Memory B cell (primary cell): ENCODE measurements around the gene NFATC2IP.
"Not testable (repeated sequence)": the region's sequence is repeated elsewhere in the genome, so short reads cannot be mapped to it uniquely, and the experiment has no call there.

ENCODE experiments used
- ATAC-seq: fragments of 150-1000 bp; cut with Tn5 transposase; 2 replicates; pipeline ENCODE4 v1.10.0; 2021; ENCODE audit warnings: low read depth, mild to moderate bottlenecking, moderate library complexity
- DNase-seq, 2 donors: peaks; one replicate each; pipeline ENCODE4 v3.0.0; 2022; ENCODE audit warnings: low spot score in 2 of 2
- H3K27ac Mint-ChIP-seq: one replicate; pipeline ENCODE4 v1.8.0; 2022; ENCODE audit warnings: mild to moderate bottlenecking, moderate library complexity, mixed read lengths
- H3K27me3 Mint-ChIP-seq: one replicate; pipeline ENCODE4 v1.8.0; 2022; ENCODE audit warnings: mixed read lengths
- H3K36me3 Mint-ChIP-seq: one replicate; pipeline ENCODE4 v1.8.0; 2022; ENCODE audit warnings: mild to moderate bottlenecking, mixed read lengths
- H3K4me1 Mint-ChIP-seq: one replicate; pipeline ENCODE4 v1.8.0; 2022; ENCODE audit warnings: mixed read lengths
- H3K4me3 Mint-ChIP-seq: one replicate; pipeline ENCODE4 v1.8.0; 2022; ENCODE audit warnings: mild to moderate bottlenecking, moderate library complexity, mixed read lengths
- H3K9me3 Mint-ChIP-seq: one replicate; pipeline ENCODE4 v1.8.0; 2022; ENCODE audit warnings: mixed read lengths

The NFATC2IP gene

GRCh38 chr16:28935346-28935745 lies 15.4 kb upstream of the NFATC2IP start:
- Mint-ChIP-seq H3K4me1 (peaks cover 49% of the 10 kb centered on the region), H3K4me3 (peak overlapping the region; percentile 39), H3K9me3 (no peaks in the 10 kb centered on the region), H3K36me3 (peaks cover 42% of the 10 kb centered on the region), H3K27me3 (no peaks in the 10 kb centered on the region), H3K27ac (peak overlapping the region; percentile 79)
- ATAC-seq (no peak), DNase-seq (no peak)

GRCh38 chr16:28935924-28936783 lies 14.6 kb upstream of the NFATC2IP start:
- Mint-ChIP-seq H3K9me3 (no peaks in the 10 kb centered on the region), H3K27ac (peak overlapping the region; percentile 79), H3K4me1 (peaks cover 41% of the 10 kb centered on the region), H3K36me3 (peaks cover 42% of the 10 kb centered on the region), H3K4me3 (peak overlapping the region; percentile 8), H3K27me3 (no peaks in the 10 kb centered on the region)
- ATAC-seq (peak; percentile 91), DNase-seq (peak; percentile 75 to 82)

GRCh38 chr16:28936784-28937155 lies 14.0 kb upstream of the NFATC2IP start:
- Mint-ChIP-seq H3K9me3 (no peaks in the 10 kb centered on the region), H3K4me3 (no peak overlapping the region), H3K36me3 (peaks cover 42% of the 10 kb centered on the region), H3K4me1 (peaks cover 39% of the 10 kb centered on the region), H3K27me3 (no peaks in the 10 kb centered on the region), H3K27ac (peak overlapping the region; percentile 79)
- DNase-seq (no peak), ATAC-seq (no peak)

DNA sequence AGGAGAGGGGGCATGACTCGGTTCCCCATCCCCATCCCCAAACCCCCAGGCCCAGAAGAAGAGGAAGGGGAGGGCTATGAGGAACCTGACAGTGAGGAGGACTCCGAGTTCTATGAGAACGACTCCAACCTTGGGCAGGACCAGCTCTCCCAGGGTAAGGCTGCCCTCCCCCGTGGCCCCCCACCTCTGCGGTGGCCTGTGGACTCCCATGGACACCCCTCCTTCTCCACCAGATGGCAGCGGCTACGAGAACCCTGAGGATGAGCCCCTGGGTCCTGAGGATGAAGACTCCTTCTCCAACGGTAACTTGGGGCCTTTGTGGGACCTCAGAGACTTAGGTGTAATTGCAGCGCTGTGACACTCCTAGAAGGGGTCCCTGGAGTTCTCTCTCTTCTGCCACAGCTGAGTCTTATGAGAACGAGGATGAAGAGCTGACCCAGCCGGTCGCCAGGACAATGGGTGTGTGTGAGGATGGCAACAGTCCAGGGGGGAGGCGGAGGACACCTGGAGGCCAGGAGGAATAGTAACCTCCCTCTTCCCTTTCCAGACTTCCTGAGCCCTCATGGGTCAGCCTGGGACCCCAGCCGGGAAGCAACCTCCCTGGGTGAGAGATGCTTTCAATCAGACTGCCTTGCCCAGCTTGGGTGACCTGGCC lies 13.4 kb upstream of the NFATC2IP start:
- Mint-ChIP-seq H3K27ac (peak overlapping the region; percentile 79), H3K36me3 (peaks cover 42% of the 10 kb centered on the region), H3K27me3 (no peaks in the 10 kb centered on the region), H3K4me3 (no peak overlapping the region), H3K4me1 (peaks cover 37% of the 10 kb centered on the region), H3K9me3 (no peaks in the 10 kb centered on the region)
- ATAC-seq (no peak), DNase-seq (no peak)

DNA sequence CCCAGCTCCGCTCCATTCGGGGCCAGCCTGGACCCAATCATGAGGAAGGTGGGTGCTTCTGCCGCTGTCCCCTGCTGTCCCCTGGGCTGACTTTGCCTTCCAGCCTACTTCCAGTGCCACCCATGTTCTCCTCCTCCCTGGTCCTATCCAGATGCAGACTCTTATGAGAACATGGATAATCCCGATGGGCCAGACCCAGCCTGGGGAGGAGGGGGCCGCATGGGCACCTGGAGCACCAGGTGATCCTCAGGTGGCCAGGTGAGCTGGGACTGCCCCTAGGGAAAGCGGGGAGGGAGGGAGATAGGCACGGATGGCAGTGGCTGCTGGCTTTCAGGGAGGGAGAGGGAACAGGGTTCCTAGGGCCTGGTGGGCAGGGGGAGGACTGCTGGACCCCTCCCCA lies 12.0 kb upstream of the NFATC2IP start:
- H3K36me3 Mint-ChIP-seq: peaks cover 42% of the 10 kb centered on the region
- H3K4me3 Mint-ChIP-seq: no peak overlapping the region
- H3K27ac Mint-ChIP-seq: peak overlapping the region; percentile 64
- ATAC-seq (no peak), DNase-seq (no peak)
- H3K4me1 Mint-ChIP-seq: peaks cover 32% of the 10 kb centered on the region
- no peaks in the 10 kb centered on the region for H3K9me3 Mint-ChIP-seq
- H3K27me3 Mint-ChIP-seq: no peaks in the 10 kb centered on the region

GRCh38 chr16:28939825-28940224 lies 10.9 kb upstream of the NFATC2IP start:
- DNase-seq, ATAC-seq, H3K27ac Mint-ChIP-seq, H3K4me3 Mint-ChIP-seq, H3K9me3 Mint-ChIP-seq, H3K27me3 Mint-ChIP-seq: not testable (repeated sequence)
- peaks cover 35% of the 10 kb centered on the region for H3K36me3 Mint-ChIP-seq
- peaks cover 27% of the 10 kb centered on the region for H3K4me1 Mint-ChIP-seq

DNA sequence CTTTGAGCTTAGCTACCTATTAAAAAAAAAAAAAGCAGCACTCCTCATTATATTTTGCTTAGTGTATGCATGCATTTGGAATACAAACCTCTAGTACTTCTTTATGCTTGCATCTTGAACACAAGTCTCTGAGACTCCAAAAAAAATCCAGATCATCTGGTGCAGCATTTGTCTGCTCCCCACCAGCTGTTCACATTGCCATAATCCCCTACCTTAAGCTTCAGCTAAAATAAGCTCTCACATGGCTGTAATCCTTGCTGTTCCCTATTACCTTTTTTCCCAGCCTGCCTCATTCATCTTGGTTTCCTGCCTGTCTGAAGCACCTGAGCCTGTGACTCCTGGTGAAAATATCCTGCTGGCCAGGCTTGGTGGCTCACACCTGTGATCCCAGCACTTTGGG lies 7.5 kb upstream of the NFATC2IP start:
- DNase-seq (no peak), ATAC-seq (no peak)
- peaks cover 9% of the 10 kb centered on the region for H3K36me3 Mint-ChIP-seq
- no peak overlapping the region for H3K27ac Mint-ChIP-seq
- no peak overlapping the region for H3K4me3 Mint-ChIP-seq
- no peaks in the 10 kb centered on the region for H3K27me3 Mint-ChIP-seq
- H3K9me3 Mint-ChIP-seq: no peaks in the 10 kb centered on the region
- H3K4me1 Mint-ChIP-seq: peaks cover 15% of the 10 kb centered on the region

GRCh38 chr16:28946681-28947080 lies 4.1 kb upstream of the NFATC2IP start:
- Mint-ChIP-seq H3K4me3 (no peak overlapping the region), H3K36me3 (peaks cover 2% of the 10 kb centered on the region), H3K9me3 (no peaks in the 10 kb centered on the region), H3K4me1 (peaks cover 16% of the 10 kb centered on the region), H3K27me3 (no peaks in the 10 kb centered on the region), H3K27ac (no peak overlapping the region)
- no peak for DNase-seq
- ATAC-seq: no peak

GRCh38 chr16:28951410-28951943 lies 740 bp downstream of the NFATC2IP start:
- H3K4me1 Mint-ChIP-seq: peaks cover 17% of the 10 kb centered on the region
- peak overlapping the region; percentile 86 for H3K27ac Mint-ChIP-seq
- peak overlapping the region; percentile 96 for H3K4me3 Mint-ChIP-seq
- H3K9me3 Mint-ChIP-seq: no peaks in the 10 kb centered on the region
- peaks cover 13% of the 10 kb centered on the region for H3K36me3 Mint-ChIP-seq
- no peaks in the 10 kb centered on the region for H3K27me3 Mint-ChIP-seq
- ATAC-seq (no peak), DNase-seq (no peak)

- Mint-ChIP-seq H3K4me3 (no peak overlapping the region), H3K36me3 (peaks cover 25% of the 10 kb centered on the region), H3K4me1 (peaks cover 4% of the 10 kb centered on the region), H3K27me3 (no peaks in the 10 kb centered on the region), H3K9me3 (no peaks in the 10 kb centered on the region), H3K27ac (no peak overlapping the region)
- ATAC-seq: no peak
- no peak for DNase-seq
Observed at GRCh38 chr16:28958216-28958615, 7.5 kb downstream of the NFATC2IP start.

DNA sequence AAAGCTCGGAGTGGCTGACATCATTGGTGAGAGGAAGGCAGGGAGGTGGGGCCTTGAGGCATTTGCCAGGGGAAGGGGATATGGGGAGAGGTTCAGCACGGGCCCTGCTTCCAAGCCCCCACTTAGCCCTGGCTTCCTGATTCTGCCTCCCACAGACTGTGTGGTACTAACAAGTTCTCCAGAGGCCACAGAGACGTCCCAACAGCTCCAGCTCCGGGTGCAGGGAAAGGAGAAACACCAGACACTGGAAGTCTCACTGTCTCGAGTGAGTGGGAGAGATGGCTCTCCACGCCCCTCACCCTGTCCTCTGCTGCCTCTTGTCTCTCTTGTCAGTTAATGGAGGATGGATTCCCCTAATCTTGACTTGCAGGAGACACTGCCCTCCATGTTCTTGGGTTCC lies 8.1 kb downstream of the NFATC2IP start:
- peaks cover 28% of the 10 kb centered on the region for H3K36me3 Mint-ChIP-seq
- no peaks in the 10 kb centered on the region for H3K9me3 Mint-ChIP-seq
- H3K27me3 Mint-ChIP-seq: no peaks in the 10 kb centered on the region
- no peak for ATAC-seq
- no peak overlapping the region for H3K4me3 Mint-ChIP-seq
- no peak overlapping the region for H3K27ac Mint-ChIP-seq
- DNase-seq: no peak
- peaks cover 6% of the 10 kb centered on the region for H3K4me1 Mint-ChIP-seq

- ATAC-seq (no peak), DNase-seq (no peak)
- Mint-ChIP-seq H3K4me1 (peaks cover 2% of the 10 kb centered on the region), H3K36me3 (peaks cover 22% of the 10 kb centered on the region), H3K27me3 (no peaks in the 10 kb centered on the region), H3K9me3 (no peaks in the 10 kb centered on the region), H3K27ac (no peak overlapping the region), H3K4me3 (no peak overlapping the region)
Observed at GRCh38 chr16:28964072-28964471, 13.3 kb downstream of the NFATC2IP start.

DNA sequence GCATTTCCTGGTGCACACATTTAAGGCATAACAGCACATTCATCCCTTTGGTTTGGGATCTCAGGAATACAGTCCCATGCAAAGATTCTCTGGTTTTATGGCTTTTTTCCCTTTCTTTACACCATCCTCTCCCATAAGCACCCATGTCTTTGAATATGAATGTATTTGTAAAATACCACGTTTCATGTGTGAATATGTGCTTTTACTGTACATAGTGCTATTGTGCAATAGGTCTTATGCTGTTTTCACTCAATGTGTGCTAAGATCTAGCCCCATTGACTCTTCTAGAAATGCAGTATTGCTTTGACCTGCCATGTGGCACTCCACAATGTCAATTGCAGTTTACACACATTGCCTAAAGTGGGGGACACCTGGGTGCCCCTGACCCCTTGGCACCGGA lies 13.8 kb downstream of the NFATC2IP start:
- peaks cover 2% of the 10 kb centered on the region for H3K4me1 Mint-ChIP-seq
- peaks cover 22% of the 10 kb centered on the region for H3K36me3 Mint-ChIP-seq
- no peak overlapping the region for H3K27ac Mint-ChIP-seq

DNA sequence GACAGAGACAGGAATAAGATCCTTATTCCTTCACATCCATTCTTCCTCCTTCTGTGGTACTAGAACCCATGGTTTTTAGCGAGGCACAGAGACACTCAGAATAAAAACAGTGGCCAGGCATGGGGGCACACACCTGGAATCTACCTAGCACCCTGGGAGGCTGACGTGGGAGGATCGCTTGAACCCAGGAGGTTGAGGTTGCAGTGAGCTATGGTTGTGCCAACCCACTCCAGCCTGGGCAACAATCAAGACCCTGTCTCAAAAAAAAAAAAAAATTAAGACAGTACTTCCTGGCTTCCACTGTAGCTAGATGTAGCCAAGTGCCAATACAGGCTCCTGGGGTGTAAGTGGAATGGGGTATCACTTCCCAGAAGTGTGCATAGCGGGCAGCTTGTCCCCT lies 16.4 kb downstream of the NFATC2IP start:
- H3K4me1 Mint-ChIP-seq: peaks cover 2% of the 10 kb centered on the region
- H3K4me3 Mint-ChIP-seq: no peak overlapping the region
- H3K9me3 Mint-ChIP-seq: no peaks in the 10 kb centered on the region
- no peak overlapping the region for H3K27ac Mint-ChIP-seq
- DNase-seq: no peak
- H3K27me3 Mint-ChIP-seq: no peaks in the 10 kb centered on the region
- peaks cover 11% of the 10 kb centered on the region for H3K36me3 Mint-ChIP-seq
- no peak for ATAC-seq

More for the DNA sequence above, 13.8 kb downstream of the NFATC2IP start:
- H3K9me3 Mint-ChIP-seq: no peaks in the 10 kb centered on the region
- no peak overlapping the region for H3K4me3 Mint-ChIP-seq
- ATAC-seq (no peak), DNase-seq (no peak)
- no peaks in the 10 kb centered on the region for H3K27me3 Mint-ChIP-seq
